GM21515 (cell line): ENCODE data around the gene U2AF1.
"Not testable (repeated sequence)": the region's sequence is repeated elsewhere in the genome, so short reads cannot be mapped to it uniquely, and the experiment has no call there.

ENCODE experiments used
- ATAC-seq: cut with Tn5 transposase; IDR thresholded peaks from one replicate; pipeline ENCODE4 v1.9.1; 2021; ENCODE audit not compliant: unreplicated experiment

The U2AF1 gene

GRCh38 chr21:43082587-43083300, 24.6 kb downstream of the U2AF1 start:
- not testable (repeated sequence) for ATAC-seq

GRCh38 chr21:43076643-43077042, 30.7 kb downstream of the U2AF1 start:
- not testable (repeated sequence) for ATAC-seq

GRCh38 chr21:43076023-43076637, 31.2 kb downstream of the U2AF1 start:
- not testable (repeated sequence) for ATAC-seq

GRCh38 chr21:43075170-43076022, 32.0 kb downstream of the U2AF1 start, which contains the start of gene CBS:
TSS of gene CBS (minus strand) at chr21:43075835. CDS start at chr21:43072193, 3,642 bp downstream.
- not testable (repeated sequence) for ATAC-seq

DNA sequence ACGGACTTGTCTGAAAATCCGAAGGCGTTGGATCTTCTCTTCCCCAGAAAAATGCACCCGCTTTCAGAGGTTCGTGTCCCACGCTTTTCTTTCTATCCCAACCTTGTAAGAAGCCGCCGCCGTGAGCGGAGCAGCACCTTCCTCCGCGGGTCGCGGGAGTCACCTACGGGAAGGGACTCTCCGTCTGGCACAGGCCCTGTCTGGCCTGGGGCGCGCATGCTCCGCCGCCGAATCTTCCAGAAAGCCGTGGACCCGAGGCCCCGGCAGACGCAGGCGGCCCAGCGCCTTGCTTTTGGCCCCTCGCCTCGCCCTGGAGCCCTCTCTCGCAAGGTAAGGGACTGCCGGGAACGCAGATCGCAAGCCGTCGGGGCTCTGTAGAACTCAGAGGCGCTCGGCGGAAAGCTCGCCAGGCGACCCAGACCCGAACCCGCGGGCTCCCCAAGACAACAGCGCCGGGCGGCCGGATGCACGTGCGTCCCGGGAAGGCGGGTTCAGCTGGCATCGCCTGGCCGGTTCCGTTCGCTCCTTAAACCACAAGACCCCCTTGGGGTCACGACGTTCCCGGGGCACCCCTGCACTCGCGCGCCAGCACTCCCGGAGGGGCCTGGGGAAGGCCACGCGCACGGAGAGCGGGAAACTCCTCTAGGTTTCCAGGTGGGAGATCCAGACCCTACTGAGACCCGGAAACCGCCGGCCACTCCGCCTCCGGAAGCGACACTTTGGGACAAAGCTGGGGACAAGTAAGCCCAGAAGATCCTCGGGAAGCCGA, 32.8 kb downstream of the U2AF1 start:
- not testable (repeated sequence) for ATAC-seq

GRCh38 chr21:43072742-43073141, 34.6 kb downstream of the U2AF1 start:
- not testable (repeated sequence) for ATAC-seq

DNA sequence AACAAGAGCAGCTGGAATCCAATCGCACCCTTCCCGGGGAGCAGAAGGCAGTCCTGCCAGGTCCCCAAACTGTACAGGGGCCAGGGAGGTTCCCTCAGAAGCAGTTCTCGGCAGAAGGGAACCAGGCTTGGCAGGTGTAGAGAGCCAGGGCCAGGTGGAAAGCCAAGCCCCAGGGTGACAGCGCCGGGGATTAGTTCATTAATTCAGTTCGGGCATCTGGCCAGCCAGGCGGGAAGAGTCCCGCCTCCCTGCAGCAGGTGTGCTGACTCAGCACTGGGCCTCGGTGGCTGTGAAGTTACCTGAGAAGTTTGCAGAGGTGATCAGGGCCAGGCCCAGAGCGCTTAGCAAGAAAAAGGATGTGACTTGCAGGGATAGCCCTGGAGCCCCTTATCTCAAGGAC, 37.7 kb downstream of the U2AF1 start:
- not testable (repeated sequence) for ATAC-seq

- not testable (repeated sequence) for ATAC-seq
Observed at GRCh38 chr21:43068065-43068464, 39.3 kb downstream of the U2AF1 start.

- not testable (repeated sequence) for ATAC-seq
Observed at GRCh38 chr21:43066690-43067089, 40.7 kb downstream of the U2AF1 start.

DNA sequence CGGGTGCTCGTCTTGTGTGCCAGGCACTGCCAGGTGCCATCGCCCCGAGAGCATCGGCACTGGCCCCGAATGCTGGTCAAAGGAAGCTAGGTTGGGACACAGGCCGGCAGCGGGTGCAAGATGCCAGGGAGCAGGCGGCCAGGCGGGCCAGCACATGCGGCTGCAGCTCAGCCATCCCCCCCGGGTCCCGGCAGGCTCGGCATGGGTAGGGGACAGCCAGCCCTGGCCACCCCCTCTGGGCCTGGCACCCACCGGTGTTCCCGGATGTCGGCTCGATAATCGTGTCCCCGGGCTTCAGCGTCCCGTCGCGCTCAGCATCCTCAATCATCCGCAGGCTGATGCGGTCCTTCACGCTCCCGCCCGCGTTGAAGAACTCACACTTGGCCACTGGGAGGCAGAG, 41.4 kb downstream of the U2AF1 start:
- not testable (repeated sequence) for ATAC-seq

DNA sequence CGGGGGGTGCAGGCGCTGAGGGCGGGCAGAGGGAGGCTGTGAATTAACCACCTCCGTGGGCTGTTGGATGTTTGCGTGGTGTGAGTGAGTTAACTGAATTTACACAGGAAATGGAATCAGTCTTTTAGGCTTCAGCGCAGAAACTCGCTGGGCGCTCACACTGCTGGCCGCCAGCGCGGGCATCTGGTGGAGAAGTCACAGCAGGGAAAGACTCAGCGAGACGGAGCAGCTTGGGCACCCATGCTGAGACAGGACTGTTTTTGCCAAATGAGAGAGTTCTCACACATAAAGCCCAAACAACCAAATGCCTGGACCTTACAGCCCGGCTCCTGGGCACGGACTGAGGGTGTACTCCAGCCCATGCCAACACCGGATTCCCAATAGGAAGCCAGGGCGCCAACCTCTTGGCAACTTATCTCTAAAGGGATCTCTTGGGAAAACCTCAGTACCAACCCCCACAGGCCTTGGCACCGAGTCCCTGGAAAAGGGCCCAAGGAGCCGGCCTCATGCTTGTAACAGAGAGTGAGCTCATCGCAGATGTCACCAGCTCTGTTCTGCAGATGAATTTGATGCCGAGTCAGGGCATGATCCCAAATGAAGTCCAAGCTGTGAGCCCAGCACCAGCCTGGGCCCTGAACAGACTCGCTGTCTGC, 43.0 kb downstream of the U2AF1 start:
- ATAC-seq, result not testable (repeated sequence)

DNA sequence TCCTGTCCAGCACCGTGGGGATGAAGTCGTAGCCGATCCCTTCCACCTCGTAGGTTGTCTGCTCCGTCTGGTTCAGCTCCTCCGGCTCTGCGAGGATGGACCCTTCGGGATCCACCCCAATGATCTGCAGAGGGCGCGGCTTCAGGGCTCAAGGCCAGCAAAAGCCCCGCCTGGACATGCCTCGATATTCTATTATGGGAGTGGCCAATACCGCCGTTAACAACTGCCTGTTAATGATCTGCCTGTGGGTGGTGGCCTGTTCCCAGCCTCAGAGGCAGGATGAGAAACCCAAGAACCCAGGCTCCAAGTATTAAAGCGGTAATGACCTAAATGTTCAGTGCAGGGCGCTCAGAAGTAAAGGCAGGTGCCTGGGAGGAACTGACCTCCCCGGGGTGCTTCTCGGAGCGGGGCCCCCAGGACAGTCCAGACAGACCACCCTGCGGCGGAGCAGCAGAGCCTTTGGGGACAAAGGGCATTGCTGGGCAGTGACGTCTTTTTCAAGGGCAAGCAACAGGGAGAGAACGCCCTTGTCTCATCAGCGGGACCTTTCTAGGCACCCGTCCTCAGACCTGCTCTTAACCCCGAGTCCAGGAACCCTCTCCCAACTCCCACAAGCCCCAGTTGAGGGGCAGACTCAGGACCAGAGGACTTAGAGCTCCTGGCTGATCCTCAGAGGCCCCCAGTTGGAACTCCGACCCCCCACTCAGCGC, 44.3 kb downstream of the U2AF1 start:
- ATAC-seq, result not testable (repeated sequence)

DNA sequence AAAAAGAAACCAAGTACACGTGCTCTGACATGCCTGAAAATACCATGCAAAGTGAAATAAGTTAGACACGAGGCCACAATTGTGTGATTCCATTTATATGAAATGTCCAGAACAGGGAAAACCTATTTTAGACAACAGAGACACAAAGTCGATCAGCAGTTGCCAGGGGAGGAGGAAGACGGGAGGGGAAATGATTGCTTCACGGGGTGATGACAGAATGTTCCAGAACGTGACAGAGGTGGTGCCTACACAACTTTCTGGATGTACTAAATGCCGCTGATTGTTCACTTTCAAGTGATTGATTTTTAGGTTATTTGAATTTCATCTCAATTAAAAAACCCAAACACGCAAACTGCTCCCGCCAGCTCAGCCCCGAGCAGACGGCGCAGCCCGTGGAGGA, 54.3 kb downstream of the U2AF1 start:
- ATAC-seq, result not testable (repeated sequence)

- ATAC-seq, result not testable (repeated sequence)
Observed at GRCh38 chr21:43045876-43046821, 61.2 kb downstream of the U2AF1 start.

GRCh38 chr21:43045165-43045875, 62.0 kb downstream of the U2AF1 start:
- not testable (repeated sequence) for ATAC-seq

GRCh38 chr21:43044547-43044946, 62.8 kb downstream of the U2AF1 start:
- ATAC-seq, result not testable (repeated sequence)

- not testable (repeated sequence) for ATAC-seq
Observed at GRCh38 chr21:43043291-43043690, 64.1 kb downstream of the U2AF1 start.
